A549 (cell line): ENCODE data around the gene PAFAH2. TPM values are rescaled to one million over a fixed set of nuclear protein-coding genes. Genes with fewer than 3 reads are reported as not detected.

Source experiments
- ATAC-seq, 2 experiments: fragments of 200-7000 bp in 1 of 2; fragments of >200 bp in 1 of 2; cut with Nextera tagmentation in 1 of 2; cut with Tn5 transposase in 1 of 2; 3 replicates each; pipeline versions ENCODE4 v1.8.0 to v1.9.1; 2018 to 2020; ENCODE audit warnings: mild to moderate bottlenecking in 1 of 2, moderate library complexity in 1 of 2
- CTCF ChIA-PET: fragments of 300-600 bp; sonication (Branson Sonifier 250); formaldehyde crosslinking; extraction: SDS; loops from one replicate; lab custom pipeline; 2021; ENCODE audit warnings: antibody characterized with exemption, inconsistent platforms; lab: Yijun Ruan, JAX
- POLR2A ChIA-PET: fragments of 350-600 bp; formaldehyde crosslinking; extraction: SDS; loops from one replicate; lab custom pipeline; 2021; ENCODE audit warnings: antibody characterized with exemption, inconsistent platforms; lab: Yijun Ruan, JAX
- DNase-seq, 2 experiments: peaks; one replicate each; pipeline versions ENCODE4 v3.0.0 to v3.0.0-alpha.2; 2011 to 2016; ENCODE audit warnings: low read depth in 1 of 2, low spot score in 1 of 2
- FAIRE-seq: peaks from 2 replicates; lab custom pipeline; 2011; peaks lifted over from hg19 to GRCh38; lab: Jason Lieb, UNC
- H3K27ac ChIP-seq, 2 experiments: fragments of >200 bp; sonication (Bioruptor Twin); formaldehyde crosslinking; 3 replicates each; pipeline ENCODE4 v1.5.1; 2016 to 2017
- H3K4me1 ChIP-seq: fragments of >200 bp; sonication (Bioruptor Twin); formaldehyde crosslinking; 3 replicates; pipeline ENCODE4 v1.6.1; 2016
- H3K4me2 ChIP-seq: fragments of >200 bp; sonication (Bioruptor Twin); formaldehyde crosslinking; 3 replicates; pipeline ENCODE4 v1.6.1; 2016
- H3K4me3 ChIP-seq: fragments of >200 bp; sonication (Bioruptor Twin); formaldehyde crosslinking; 3 replicates; pipeline ENCODE4 v1.5.1; 2016
- H3K9me3 ChIP-seq: fragments of >200 bp; sonication (Bioruptor Twin); formaldehyde crosslinking; 3 replicates; pipeline ENCODE4 v1.6.1; 2016
- CBX2 ChIP-seq: fragments of 200-600 bp; sonication (generic); IDR thresholded peaks from 2 replicates; pipeline ENCODE4 v1.6.1; 2016; ENCODE audit warnings: low read depth, mild to moderate bottlenecking, borderline replicate concordance
- CBX8 ChIP-seq: fragments of 200-600 bp; sonication (generic); IDR thresholded peaks from 2 replicates; pipeline ENCODE4 v1.6.1; 2016
- CHD4 ChIP-seq: fragments of 200-600 bp; sonication (generic); IDR thresholded peaks from 2 replicates; pipeline ENCODE4 v1.6.1; 2016; ENCODE audit warnings: antibody characterized with exemption, mild to moderate bottlenecking, borderline replicate concordance
- EP300 ChIP-seq, 2 experiments: fragments of >200 bp; sonication (Bioruptor Twin); formaldehyde crosslinking; IDR thresholded peaks; 2 replicates in 1 of 2; 3 replicates in 1 of 2; pipeline ENCODE4 v1.6.1; 2016 to 2017
- FOSB ChIP-seq: fragments of 250-450 bp; sonication (Bioruptor Pico); IDR thresholded peaks from 2 replicates; pipeline ENCODE4 v1.5.0; 2020; ENCODE audit warnings: mild to moderate bottlenecking, moderate library complexity
- FOSL2 ChIP-seq, 2 experiments: fragments of 450-650 bp in 1 of 2; fragments of >200 bp in 1 of 2; sonication (Bioruptor Twin) in 1 of 2; formaldehyde crosslinking; IDR thresholded peaks; 2 replicates each; pipeline versions ENCODE4 v1.5.0 to v1.6.1; 2016 to 2020; ENCODE audit warnings: mild to moderate bottlenecking in 1 of 2, moderate library complexity in 1 of 2
- FOXS1 ChIP-seq: fragments of 250-450 bp; sonication (Bioruptor Pico); IDR thresholded peaks from 2 replicates; pipeline ENCODE4 v1.5.0; 2020; ENCODE audit warnings: mild to moderate bottlenecking, moderate library complexity
- HOXB13 ChIP-seq: fragments of 250-450 bp; sonication (Bioruptor Pico); IDR thresholded peaks from 2 replicates; pipeline ENCODE4 v1.5.0; 2020; ENCODE audit warnings: low read depth, mild to moderate bottlenecking, moderate library complexity
- HOXB5 ChIP-seq: fragments of 250-450 bp; sonication (Bioruptor Pico); IDR thresholded peaks from 2 replicates; pipeline ENCODE4 v1.5.0; 2020; ENCODE audit warnings: mild to moderate bottlenecking, moderate library complexity
- JUN ChIP-seq, 2 experiments: fragments of >200 bp; sonication (Bioruptor Twin); formaldehyde crosslinking; IDR thresholded peaks; 2 replicates in 1 of 2; 3 replicates in 1 of 2; pipeline ENCODE4 v1.6.1; 2016 to 2017
- KDM1A ChIP-seq: fragments of 200-600 bp; sonication (generic); IDR thresholded peaks from 2 replicates; pipeline ENCODE4 v1.6.1; 2016; ENCODE audit warnings: low read depth, mild to moderate bottlenecking
- KDM5A ChIP-seq: fragments of 200-600 bp; sonication (generic); IDR thresholded peaks from 2 replicates; pipeline ENCODE4 v1.6.1; 2016; ENCODE audit warnings: antibody characterized with exemption, mild to moderate bottlenecking
- MAFK ChIP-seq: fragments of 450-650 bp; IDR thresholded peaks from 2 replicates; pipeline ENCODE4 v1.6.1; 2014; ENCODE audit not compliant: partially characterized antibody
- MAZ ChIP-seq: fragments of 150-350 bp; IDR thresholded peaks from 2 replicates; pipeline ENCODE4 v1.6.1; 2014; ENCODE audit warnings: antibody characterized with exemption, low read depth, low read length, borderline replicate concordance
- PHF8 ChIP-seq: fragments of 200-600 bp; sonication (generic); IDR thresholded peaks from 2 replicates; pipeline ENCODE4 v1.6.1; 2016; ENCODE audit warnings: low read depth, mild to moderate bottlenecking, antibody characterized with exemption, moderate library complexity, borderline replicate concordance
- RNF2 ChIP-seq: fragments of 200-600 bp; sonication (generic); IDR thresholded peaks from 2 replicates; pipeline ENCODE4 v1.6.1; 2016; ENCODE audit warnings: low read depth, mild to moderate bottlenecking, antibody characterized with exemption, moderate library complexity, borderline replicate concordance
- SMC3 ChIP-seq: fragments of >200 bp; sonication (Bioruptor Twin); formaldehyde crosslinking; IDR thresholded peaks from 3 replicates; pipeline ENCODE4 v1.6.1; 2018; ENCODE audit warnings: inconsistent platforms
- ZFP36 ChIP-seq: fragments of 450-650 bp; IDR thresholded peaks from 2 replicates; pipeline ENCODE4 v1.6.1; 2014; ENCODE audit warnings: borderline replicate concordance; ENCODE audit not compliant: partially characterized antibody
- WGBS: methylation state at CpG from one replicate; pipeline ENCODE4 v1.1.6; 2017; ENCODE audit errors: missing lambda C conversion rate; 5-methylcytosine and 5-hydroxymethylcytosine counted together
- polyA plus RNA-seq, 4 experiments: library from polyadenylated mRNA; depleted of rRNA in 3 of 4; stranded (reverse); fragments of >200 nt; fragmentation: RNase III in 1 of 4; extraction: RNeasy Plus Mini Kit Qiagen cat#74134 plus additional on column Dnase treatment in 1 of 4; gene quantifications; 2 replicates in 3 of 4; 3 replicates in 1 of 4; pipeline ENCODE4 v1.2.3, GENCODE V29; 2011 to 2017
- TF ChIP-seq, protein P1 (sequence below): fragments of >200 bp; sonication (Bioruptor Twin); formaldehyde crosslinking; IDR thresholded peaks from 3 replicates; pipeline ENCODE4 v1.5.1; 2016
- TF ChIP-seq, protein P2 (sequence below): fragments of 450-650 bp; IDR thresholded peaks from 2 replicates; pipeline ENCODE4 v1.6.1; 2014; ENCODE audit warnings: antibody characterized with exemption
- TF ChIP-seq, protein P3 (sequence below): IDR thresholded peaks from 2 replicates; pipeline ENCODE4 v1.6.1; 2012
- TF ChIP-seq, protein P4 (sequence below): IDR thresholded peaks from 2 replicates; pipeline ENCODE4 v1.6.1; 2012
- TF ChIP-seq, protein P5 (sequence below): fragments of 150-350 bp; IDR thresholded peaks from 2 replicates; pipeline ENCODE4 v1.6.1; 2014; ENCODE audit warnings: low read depth, mild to moderate bottlenecking, low read length

Gene PAFAH2
- polyA plus RNA-seq, 2 of the 4 experiments (the other 2 are of a cell fraction): 6.3 to 13.7 TPM

DNA sequence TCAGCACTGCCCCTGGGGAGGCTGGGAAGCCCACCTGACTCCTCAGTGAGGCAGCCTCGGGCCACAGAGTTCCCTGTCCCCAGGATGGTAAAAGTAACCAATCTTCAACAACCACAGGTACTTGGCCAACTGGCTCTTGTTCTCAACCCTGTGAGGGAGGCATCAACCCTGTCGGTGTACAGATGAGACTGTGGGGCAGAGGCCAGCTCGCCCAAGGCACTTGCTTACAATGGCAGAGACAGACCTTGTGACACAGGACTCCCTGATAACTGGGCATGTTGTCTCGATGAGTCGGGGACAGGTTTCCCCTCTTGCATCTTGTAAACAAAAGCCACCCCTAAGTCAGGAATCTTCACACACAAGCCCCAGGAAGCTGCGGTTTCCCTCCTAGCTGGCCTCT is 40.0 kb upstream of the PAFAH2 start:
- Histone ChIP-seq H3K27ac (no peak overlapping the region; a peak in 1 of 6 replicates), H3K4me3 (no peak overlapping the region), H3K4me1 (peaks cover 11% of the 10 kb centered on the region), H3K4me2 (no peak overlapping the region), H3K9me3 (no peaks in the 10 kb centered on the region)
- CTCF ChIA-PET: interaction anchor here (1.2 to 1.7 kb wide), 3 partner anchors 21 to 107 kb away, joined by 3 to 8 read pairs (median 4); no protein-coding TSS in a partner anchor
- 93% methylated on average over 4 of the region's 6 CpGs for WGBS
- TF ChIP-seq, protein P1, sequence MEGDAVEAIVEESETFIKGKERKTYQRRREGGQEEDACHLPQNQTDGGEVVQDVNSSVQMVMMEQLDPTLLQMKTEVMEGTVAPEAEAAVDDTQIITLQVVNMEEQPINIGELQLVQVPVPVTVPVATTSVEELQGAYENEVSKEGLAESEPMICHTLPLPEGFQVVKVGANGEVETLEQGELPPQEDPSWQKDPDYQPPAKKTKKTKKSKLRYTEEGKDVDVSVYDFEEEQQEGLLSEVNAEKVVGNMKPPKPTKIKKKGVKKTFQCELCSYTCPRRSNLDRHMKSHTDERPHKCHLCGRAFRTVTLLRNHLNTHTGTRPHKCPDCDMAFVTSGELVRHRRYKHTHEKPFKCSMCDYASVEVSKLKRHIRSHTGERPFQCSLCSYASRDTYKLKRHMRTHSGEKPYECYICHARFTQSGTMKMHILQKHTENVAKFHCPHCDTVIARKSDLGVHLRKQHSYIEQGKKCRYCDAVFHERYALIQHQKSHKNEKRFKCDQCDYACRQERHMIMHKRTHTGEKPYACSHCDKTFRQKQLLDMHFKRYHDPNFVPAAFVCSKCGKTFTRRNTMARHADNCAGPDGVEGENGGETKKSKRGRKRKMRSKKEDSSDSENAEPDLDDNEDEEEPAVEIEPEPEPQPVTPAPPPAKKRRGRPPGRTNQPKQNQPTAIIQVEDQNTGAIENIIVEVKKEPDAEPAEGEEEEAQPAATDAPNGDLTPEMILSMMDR: no peak
- TF ChIP-seq, protein P2, sequence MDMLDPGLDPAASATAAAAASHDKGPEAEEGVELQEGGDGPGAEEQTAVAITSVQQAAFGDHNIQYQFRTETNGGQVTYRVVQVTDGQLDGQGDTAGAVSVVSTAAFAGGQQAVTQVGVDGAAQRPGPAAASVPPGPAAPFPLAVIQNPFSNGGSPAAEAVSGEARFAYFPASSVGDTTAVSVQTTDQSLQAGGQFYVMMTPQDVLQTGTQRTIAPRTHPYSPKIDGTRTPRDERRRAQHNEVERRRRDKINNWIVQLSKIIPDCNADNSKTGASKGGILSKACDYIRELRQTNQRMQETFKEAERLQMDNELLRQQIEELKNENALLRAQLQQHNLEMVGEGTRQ: no peak
- DNase-seq (no peak), ATAC-seq (no peak), FAIRE-seq (no peak)
- POLR2A ChIA-PET: no interaction called here

DNA sequence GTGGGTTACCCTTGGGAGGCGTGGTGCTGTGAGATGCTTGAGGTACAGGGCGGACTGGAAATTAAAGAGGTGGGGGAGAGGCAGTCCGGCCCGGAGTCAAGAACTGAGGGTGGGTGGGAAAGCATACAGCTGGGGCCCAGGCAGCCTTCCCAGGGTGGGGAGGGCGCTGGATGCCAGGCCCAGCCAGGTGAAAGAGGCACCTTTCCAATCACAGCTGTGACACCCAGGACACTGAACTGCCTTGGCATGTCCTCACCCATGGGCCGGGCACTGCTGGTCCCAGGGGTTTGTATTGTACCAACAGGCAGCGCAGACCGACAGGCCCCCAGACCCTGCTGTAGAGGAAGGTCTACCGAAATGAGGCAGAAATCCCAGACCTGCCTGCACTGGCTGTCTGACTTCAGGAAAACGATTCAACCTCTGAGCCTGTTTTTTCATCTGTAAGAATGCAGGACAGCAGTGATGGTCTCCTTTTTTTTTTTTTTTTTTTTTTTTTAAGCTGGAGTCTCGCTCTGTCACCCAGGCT is 39.0 kb upstream of the PAFAH2 start:
- no peak for FAIRE-seq
- no peak for TF ChIP-seq JUN (IDR thresholded peaks at IDR 0.05)
- no peak for TF ChIP-seq MAZ
- TF ChIP-seq HOXB5 (CRISPR knock-in tag): no peak
- TF ChIP-seq, protein P3, sequence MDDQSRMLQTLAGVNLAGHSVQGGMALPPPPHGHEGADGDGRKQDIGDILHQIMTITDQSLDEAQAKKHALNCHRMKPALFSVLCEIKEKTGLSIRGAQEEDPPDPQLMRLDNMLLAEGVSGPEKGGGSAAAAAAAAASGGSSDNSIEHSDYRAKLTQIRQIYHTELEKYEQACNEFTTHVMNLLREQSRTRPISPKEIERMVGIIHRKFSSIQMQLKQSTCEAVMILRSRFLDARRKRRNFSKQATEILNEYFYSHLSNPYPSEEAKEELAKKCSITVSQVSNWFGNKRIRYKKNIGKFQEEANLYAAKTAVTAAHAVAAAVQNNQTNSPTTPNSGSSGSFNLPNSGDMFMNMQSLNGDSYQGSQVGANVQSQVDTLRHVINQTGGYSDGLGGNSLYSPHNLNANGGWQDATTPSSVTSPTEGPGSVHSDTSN: no peak
- no peak for TF ChIP-seq CBX8
- TF ChIP-seq KDM1A: no peak
- TF ChIP-seq, all 56 proteins: peak for 0
- H3K9me3 ChIP-seq: no peaks in the 10 kb centered on the region
- ChIA-PET CTCF (interaction anchor here (0.7 to 3.1 kb wide), 30 partner anchors 8 to 380 kb away, joined by 3 to 30 read pairs (median 5); partner anchors contain the start of genes C1orf232, ZNF593 and ZNF593OS), POLR2A (no interaction called here)
- peaks cover 11% of the 10 kb centered on the region for H3K4me1 ChIP-seq
- WGBS: 83% methylated on average over 6 of the region's 11 CpGs
- DNase-seq (no peak), ATAC-seq (no peak)
- peak overlapping the region; percentile 99 for H3K4me2 ChIP-seq
- peak overlapping the region in 1 of 2 experiments; percentile 87; a peak in 4 of 6 replicates for H3K27ac ChIP-seq
- no peak overlapping the region for H3K4me3 ChIP-seq

DNA sequence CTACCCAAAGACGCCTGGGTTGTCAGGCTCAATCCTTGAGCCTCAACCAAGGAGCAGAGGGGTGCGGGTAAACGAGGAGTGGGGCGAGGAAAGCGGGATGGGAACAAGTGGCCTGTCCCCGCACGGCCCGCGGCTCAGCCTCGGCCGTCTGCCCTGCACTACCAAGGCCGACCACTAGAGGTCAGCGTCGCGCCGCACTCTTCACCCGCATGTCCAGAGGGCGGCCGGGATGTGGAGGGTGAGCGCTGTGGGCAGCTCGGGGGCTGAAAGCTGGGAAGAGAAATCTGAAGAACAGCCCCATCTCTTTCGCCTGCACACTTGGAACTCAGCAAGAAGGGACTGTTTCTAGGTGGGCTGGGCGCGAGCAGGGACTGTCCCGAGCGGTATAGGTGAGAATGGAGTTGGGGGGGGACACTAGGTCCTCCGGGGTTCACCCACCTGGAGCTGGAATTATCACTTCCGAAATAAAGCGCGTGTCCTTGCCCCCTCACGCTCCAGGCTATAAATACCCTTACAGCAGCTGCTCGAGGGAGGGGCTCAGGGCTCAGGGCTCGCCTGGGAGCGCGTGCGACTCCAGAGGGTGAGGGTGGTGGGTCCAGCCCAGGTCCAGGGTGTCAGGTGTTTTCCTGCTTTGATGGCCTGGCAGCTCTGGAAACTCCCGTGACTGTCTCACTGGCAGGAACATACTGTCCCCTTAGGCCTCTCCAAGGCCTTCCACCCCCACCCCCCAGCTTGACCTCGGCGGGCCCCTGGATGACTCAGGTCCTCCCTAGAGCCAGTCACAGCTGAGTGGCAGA is 38.3 kb upstream of the PAFAH2 start:
- ChIA-PET POLR2A (no interaction called here), CTCF (interaction anchor here (0.6 to 3.1 kb wide), 40 partner anchors 9 to 381 kb away, joined by 3 to 30 read pairs (median 4); partner anchors contain the start of genes C1orf232, ZNF593 and ZNF593OS)
- Histone ChIP-seq H3K9me3 (no peaks in the 10 kb centered on the region), H3K4me3 (peak overlapping the region; percentile 70), H3K27ac (peak overlapping the region; percentile 72 to 87), H3K4me2 (peak overlapping the region; percentile 99), H3K4me1 (peaks cover 11% of the 10 kb centered on the region)
- no peak for FAIRE-seq
- WGBS: 16% methylated on average over 24 of the region's 39 CpGs
- DNase-seq: peak; percentile 55 to 78
- ATAC-seq: peak; percentile 75 to 93
- TF ChIP-seq ZFP36 (no peak), FOXS1 (CRISPR knock-in tag) (no peak), EP300 (IDR thresholded peaks at IDR 0.05) (no peak), MAFK (no peak), SMC3 (peak; percentile 56), KDM5A (peak; percentile 68; the same call in 1 of the 2 replicates), CHD4 (no peak), RNF2 (no peak), HOXB13 (CRISPR knock-in tag) (no peak), PHF8 (no peak), KDM1A (no peak), FOSL2 (IDR thresholded peaks at IDR 0.05) (no peak), FOSL2 (CRISPR knock-in tag; IDR thresholded peaks at IDR 0.05) (no peak), CBX2 (no peak), FOSB (CRISPR knock-in tag) (no peak)
- TF ChIP-seq, protein P1: peak; percentile 81
- TF ChIP-seq, protein P4, sequence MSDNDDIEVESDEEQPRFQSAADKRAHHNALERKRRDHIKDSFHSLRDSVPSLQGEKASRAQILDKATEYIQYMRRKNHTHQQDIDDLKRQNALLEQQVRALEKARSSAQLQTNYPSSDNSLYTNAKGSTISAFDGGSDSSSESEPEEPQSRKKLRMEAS: no peak; the same call in 1 of the 2 replicates
- TF ChIP-seq, protein P5, sequence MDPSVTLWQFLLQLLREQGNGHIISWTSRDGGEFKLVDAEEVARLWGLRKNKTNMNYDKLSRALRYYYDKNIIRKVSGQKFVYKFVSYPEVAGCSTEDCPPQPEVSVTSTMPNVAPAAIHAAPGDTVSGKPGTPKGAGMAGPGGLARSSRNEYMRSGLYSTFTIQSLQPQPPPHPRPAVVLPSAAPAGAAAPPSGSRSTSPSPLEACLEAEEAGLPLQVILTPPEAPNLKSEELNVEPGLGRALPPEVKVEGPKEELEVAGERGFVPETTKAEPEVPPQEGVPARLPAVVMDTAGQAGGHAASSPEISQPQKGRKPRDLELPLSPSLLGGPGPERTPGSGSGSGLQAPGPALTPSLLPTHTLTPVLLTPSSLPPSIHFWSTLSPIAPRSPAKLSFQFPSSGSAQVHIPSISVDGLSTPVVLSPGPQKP: no peak
